Neural progenitor cell (in vitro differentiated cells): ENCODE results near the gene STT3A. TPM values are rescaled to one million over a fixed set of nuclear protein-coding genes. Genes with fewer than 3 reads are reported as not detected.

Experiments used
- DNase-seq: peaks from one replicate; pipeline ENCODE4 v3.0.0-alpha.2; 2016; ENCODE audit warnings: low spot score
- H2AFZ ChIP-seq: fragments of 200-600 bp; sonication (generic); replicated peaks from 2 replicates; pipeline ENCODE4 v1.6.1; 2016; ENCODE audit warnings: antibody characterized with exemption
- H3F3A ChIP-seq: fragments of 200-600 bp; sonication (generic); 2 replicates; pipeline ENCODE4 v1.6.1; 2016; ENCODE audit warnings: antibody characterized with exemption, low read depth
- H3K27ac ChIP-seq: fragments of 200-600 bp; sonication (generic); 2 replicates; pipeline ENCODE4 v1.5.1; 2016; ENCODE audit warnings: mild to moderate bottlenecking
- H3K27me3 ChIP-seq: fragments of 200-600 bp; sonication (generic); 2 replicates; pipeline ENCODE4 v1.6.1; 2016; ENCODE audit warnings: mild to moderate bottlenecking, moderate library complexity
- H3K36me3 ChIP-seq: fragments of 200-600 bp; sonication (generic); 2 replicates; pipeline ENCODE4 v1.5.1; 2016
- H3K4me1 ChIP-seq: fragments of 200-600 bp; sonication (generic); 2 replicates; pipeline ENCODE4 v1.6.1; 2016; ENCODE audit warnings: mixed run types
- H3K4me2 ChIP-seq: fragments of 200-600 bp; sonication (generic); 2 replicates; pipeline ENCODE4 v1.6.1; 2016
- H3K4me3 ChIP-seq: fragments of 200-600 bp; sonication (generic); 2 replicates; pipeline ENCODE4 v1.5.1; 2016
- H3K79me2 ChIP-seq: fragments of 200-600 bp; sonication (generic); 2 replicates; pipeline ENCODE4 v1.6.1; 2016; ENCODE audit warnings: low read depth
- H3K9ac ChIP-seq: fragments of 200-600 bp; sonication (generic); 2 replicates; pipeline ENCODE4 v1.6.1; 2016
- H3K9me3 ChIP-seq: fragments of 200-600 bp; sonication (generic); 2 replicates; pipeline ENCODE4 v1.5.1; 2016; ENCODE audit warnings: low read depth
- H4K20me1 ChIP-seq: fragments of 200-600 bp; sonication (generic); 2 replicates; pipeline ENCODE4 v1.6.1; 2016; ENCODE audit warnings: low read depth
- H3K27ac Mint-ChIP-seq: 3 replicates; pipeline ENCODE4 v1.8.0; 2021; ENCODE audit warnings: mixed read lengths
- H3K27me3 Mint-ChIP-seq: 2 replicates; pipeline ENCODE4 v1.8.0; 2022; ENCODE audit warnings: low read depth, mild to moderate bottlenecking, inconsistent platforms, moderate library complexity, mixed read lengths; ENCODE audit not compliant: insufficient read depth
- H3K36me3 Mint-ChIP-seq: 3 replicates; pipeline ENCODE4 v1.8.0; 2021; ENCODE audit warnings: mixed read lengths
- H3K4me1 Mint-ChIP-seq: 3 replicates; pipeline ENCODE4 v1.8.0; 2021; ENCODE audit warnings: mixed read lengths
- H3K4me3 Mint-ChIP-seq: 3 replicates; pipeline ENCODE4 v1.8.0; 2021; ENCODE audit warnings: mild to moderate bottlenecking, moderate library complexity, mixed read lengths
- H3K9me3 Mint-ChIP-seq: 3 replicates; pipeline ENCODE4 v1.8.0; 2020; ENCODE audit warnings: mixed read lengths
- EZH2 ChIP-seq: fragments of 200-600 bp; sonication (generic); IDR thresholded peaks from 2 replicates; pipeline ENCODE4 v1.6.1; 2017; ENCODE audit warnings: antibody characterized with exemption, mild to moderate bottlenecking, moderate library complexity
- EZH2phosphoT487 ChIP-seq: fragments of 200-600 bp; sonication (generic); IDR thresholded peaks from 2 replicates; pipeline ENCODE4 v1.6.1; 2017; ENCODE audit warnings: antibody characterized with exemption
- total RNA-seq: library from RNA; depleted of rRNA; stranded (reverse); fragments of >200 nt; gene quantifications from 2 replicates; pipeline ENCODE4 v1.2.3, GENCODE V29; 2015; ENCODE audit warnings: low replicate concordance
- TF ChIP-seq, protein P1 (sequence below): fragments of 200-600 bp; sonication (generic); IDR thresholded peaks from 2 replicates; pipeline ENCODE4 v1.5.1; 2017; ENCODE audit warnings: antibody characterized with exemption, mild to moderate bottlenecking

Gene STT3A
- total RNA-seq, 1 donor from 2014 or later = 111 TPM

DNA sequence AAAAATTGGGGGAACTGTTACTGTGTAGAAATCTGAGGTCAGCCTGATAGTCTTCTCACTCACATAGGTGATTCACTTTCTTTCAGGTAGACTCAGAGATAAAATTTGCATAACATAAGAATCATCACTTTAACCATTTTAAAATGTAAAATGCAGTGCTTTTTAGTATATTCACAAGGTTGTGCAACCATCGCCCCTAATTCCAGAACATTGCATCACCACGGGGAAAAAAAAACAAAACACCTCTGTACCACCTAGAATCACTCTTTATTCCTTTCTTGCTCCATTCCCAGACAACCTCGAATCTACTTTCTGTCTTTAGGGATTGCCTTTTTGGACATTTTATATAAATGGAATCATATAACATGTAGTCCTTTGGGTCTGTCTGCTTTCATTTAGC is 53.2 kb downstream of the STT3A start:
- Mint-ChIP-seq H3K27me3 (no peaks in the 10 kb centered on the region), H3K9me3 (no peaks in the 10 kb centered on the region), H3K27ac (no peak overlapping the region), H3K4me3 (no peak overlapping the region), H3K36me3 (peaks cover 41% of the 10 kb centered on the region), H3K4me1 (no peaks in the 10 kb centered on the region)
- Histone ChIP-seq H3K9ac (no peak overlapping the region), H3K27me3 (no peaks in the 10 kb centered on the region), H3K27ac (peak overlapping the region; percentile 3), H3K79me2 (peaks cover 62% of the 10 kb centered on the region), H3K4me2 (no peak overlapping the region), H2AFZ (no peak overlapping the region), H3F3A (peaks cover 25% of the 10 kb centered on the region), H3K36me3 (peaks cover 41% of the 10 kb centered on the region), H4K20me1 (peaks cover 14% of the 10 kb centered on the region), H3K4me3 (no peak overlapping the region), H3K9me3 (no peaks in the 10 kb centered on the region), H3K4me1 (no peaks in the 10 kb centered on the region)
- DNase-seq = no peak
- TF ChIP-seq, protein P1, sequence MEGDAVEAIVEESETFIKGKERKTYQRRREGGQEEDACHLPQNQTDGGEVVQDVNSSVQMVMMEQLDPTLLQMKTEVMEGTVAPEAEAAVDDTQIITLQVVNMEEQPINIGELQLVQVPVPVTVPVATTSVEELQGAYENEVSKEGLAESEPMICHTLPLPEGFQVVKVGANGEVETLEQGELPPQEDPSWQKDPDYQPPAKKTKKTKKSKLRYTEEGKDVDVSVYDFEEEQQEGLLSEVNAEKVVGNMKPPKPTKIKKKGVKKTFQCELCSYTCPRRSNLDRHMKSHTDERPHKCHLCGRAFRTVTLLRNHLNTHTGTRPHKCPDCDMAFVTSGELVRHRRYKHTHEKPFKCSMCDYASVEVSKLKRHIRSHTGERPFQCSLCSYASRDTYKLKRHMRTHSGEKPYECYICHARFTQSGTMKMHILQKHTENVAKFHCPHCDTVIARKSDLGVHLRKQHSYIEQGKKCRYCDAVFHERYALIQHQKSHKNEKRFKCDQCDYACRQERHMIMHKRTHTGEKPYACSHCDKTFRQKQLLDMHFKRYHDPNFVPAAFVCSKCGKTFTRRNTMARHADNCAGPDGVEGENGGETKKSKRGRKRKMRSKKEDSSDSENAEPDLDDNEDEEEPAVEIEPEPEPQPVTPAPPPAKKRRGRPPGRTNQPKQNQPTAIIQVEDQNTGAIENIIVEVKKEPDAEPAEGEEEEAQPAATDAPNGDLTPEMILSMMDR = no peak
- TF ChIP-seq EZH2 (no peak), EZH2phosphoT487 (no peak)

DNA sequence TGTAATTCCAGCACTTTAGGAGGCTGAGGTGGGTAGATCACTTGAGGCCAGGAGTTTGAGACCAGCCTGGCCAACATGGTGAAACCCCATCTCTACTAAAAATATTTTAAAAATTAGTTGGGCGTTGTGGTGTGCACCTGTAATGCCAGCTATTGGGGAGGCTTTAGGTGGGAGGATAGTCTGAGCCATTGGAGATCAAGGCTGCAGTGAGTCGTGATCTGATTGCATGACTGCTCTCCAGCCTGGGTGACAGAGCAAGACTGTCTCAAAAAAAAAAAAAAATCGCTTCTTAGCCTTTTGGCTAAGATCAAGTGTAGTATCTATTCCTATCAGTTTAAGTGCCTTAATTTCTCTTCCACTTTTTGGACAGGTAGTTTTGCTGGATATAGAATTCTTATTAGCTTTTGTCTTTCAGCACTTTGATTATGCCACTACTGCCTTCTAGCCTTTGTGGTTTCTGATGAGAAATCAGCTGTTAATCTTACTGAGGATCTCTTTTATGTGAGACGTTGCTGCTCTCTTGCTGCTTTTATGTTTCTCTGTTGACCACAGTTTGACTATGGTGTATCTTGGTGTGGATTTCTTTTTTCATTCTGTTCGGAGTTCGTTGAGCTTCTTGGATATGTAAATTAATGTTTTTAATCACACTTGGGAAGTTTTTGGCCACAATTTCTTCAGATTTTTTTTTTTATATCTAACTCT is 57.0 kb downstream of the STT3A start:
- Mint-ChIP-seq H3K36me3 (peaks cover 45% of the 10 kb centered on the region), H3K4me3 (no peak overlapping the region), H3K9me3 (no peaks in the 10 kb centered on the region), H3K27ac (no peak overlapping the region), H3K27me3 (no peaks in the 10 kb centered on the region), H3K4me1 (no peaks in the 10 kb centered on the region)
- Histone ChIP-seq H4K20me1 (peaks cover 14% of the 10 kb centered on the region), H3K36me3 (peaks cover 44% of the 10 kb centered on the region), H2AFZ (no peak overlapping the region), H3K27me3 (no peaks in the 10 kb centered on the region), H3K27ac (no peak overlapping the region), H3F3A (peaks cover 23% of the 10 kb centered on the region), H3K4me1 (no peaks in the 10 kb centered on the region), H3K4me2 (no peak overlapping the region), H3K9me3 (no peaks in the 10 kb centered on the region), H3K4me3 (no peak overlapping the region), H3K79me2 (peaks cover 64% of the 10 kb centered on the region), H3K9ac (no peak overlapping the region)
- TF ChIP-seq, protein P1 = no peak
- TF ChIP-seq EZH2 = no peak
- TF ChIP-seq EZH2phosphoT487 = no peak
- DNase-seq = no peak

DNA sequence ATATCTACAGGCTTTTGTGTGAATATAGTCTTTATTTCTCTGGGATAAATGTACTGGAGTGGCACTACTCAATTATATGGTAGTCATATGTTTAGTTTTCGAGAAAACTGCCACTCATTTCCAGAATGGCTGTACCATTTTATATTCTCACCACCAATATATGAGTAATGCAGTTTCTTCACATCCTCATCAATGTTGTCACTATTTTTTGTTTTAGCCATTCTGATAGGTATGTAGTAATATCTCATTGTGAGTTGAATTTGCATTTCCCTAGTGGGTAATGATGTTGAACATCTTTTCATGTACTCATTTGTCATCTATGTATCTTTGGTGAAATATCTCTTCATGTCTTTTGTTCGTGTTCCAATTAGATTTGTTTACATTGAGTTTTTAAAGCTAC is 70.0 kb downstream of the STT3A start:
- Histone ChIP-seq H3K27me3 (no peaks in the 10 kb centered on the region), H4K20me1 (no peaks in the 10 kb centered on the region), H3K9me3 (peaks cover 6% of the 10 kb centered on the region), H2AFZ (no peak overlapping the region), H3K4me3 (no peak overlapping the region), H3K9ac (no peak overlapping the region), H3K79me2 (peaks cover 41% of the 10 kb centered on the region), H3F3A (peaks cover 2% of the 10 kb centered on the region), H3K27ac (no peak overlapping the region), H3K4me2 (no peak overlapping the region), H3K36me3 (peaks cover 43% of the 10 kb centered on the region), H3K4me1 (no peaks in the 10 kb centered on the region)
- H3K27ac Mint-ChIP-seq = no peak overlapping the region
- H3K4me3 Mint-ChIP-seq = no peak overlapping the region
- H3K4me1 Mint-ChIP-seq = no peaks in the 10 kb centered on the region
- no peak for TF ChIP-seq EZH2
- TF ChIP-seq, protein P1 = no peak
- no peak for TF ChIP-seq EZH2phosphoT487
- H3K27me3 Mint-ChIP-seq = no peaks in the 10 kb centered on the region
- peaks cover 65% of the 10 kb centered on the region for H3K36me3 Mint-ChIP-seq
- DNase-seq = no peak
- peaks cover 36% of the 10 kb centered on the region for H3K9me3 Mint-ChIP-seq
